Measurements from ENCODE around the gene FDXACB1. TPM values are rescaled to one million over a fixed set of nuclear protein-coding genes. Genes with fewer than 3 reads are reported as not detected.

The FDXACB1 gene
- total and polyA plus RNA-seq, 9 of the 15 experiments (the other 6 are each of a cell fraction or from before 2014, with no cell fraction given): 3.2 to 7.5 (median 5.3) TPM

DNA sequence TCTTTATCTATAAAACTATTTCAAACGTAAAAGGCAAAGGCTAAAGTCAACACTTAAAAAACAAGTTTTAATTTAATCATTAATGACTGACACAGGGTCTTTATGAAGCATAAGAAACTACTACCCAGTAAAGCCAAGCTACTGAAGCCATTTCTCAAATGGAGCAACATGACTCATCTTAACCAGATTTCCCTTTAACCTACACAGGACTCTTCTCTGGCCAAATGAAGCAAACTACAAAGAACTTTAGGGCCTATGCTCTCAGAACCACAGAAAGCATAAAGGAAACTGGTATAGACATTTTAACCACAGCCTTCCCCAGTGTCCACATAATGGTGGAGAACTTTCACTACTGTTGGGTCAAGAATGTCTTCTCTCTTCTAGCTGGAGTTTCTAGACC, 42.2 kb downstream of the FDXACB1 start (continued):
- TF ChIP-seq, protein P1, sequence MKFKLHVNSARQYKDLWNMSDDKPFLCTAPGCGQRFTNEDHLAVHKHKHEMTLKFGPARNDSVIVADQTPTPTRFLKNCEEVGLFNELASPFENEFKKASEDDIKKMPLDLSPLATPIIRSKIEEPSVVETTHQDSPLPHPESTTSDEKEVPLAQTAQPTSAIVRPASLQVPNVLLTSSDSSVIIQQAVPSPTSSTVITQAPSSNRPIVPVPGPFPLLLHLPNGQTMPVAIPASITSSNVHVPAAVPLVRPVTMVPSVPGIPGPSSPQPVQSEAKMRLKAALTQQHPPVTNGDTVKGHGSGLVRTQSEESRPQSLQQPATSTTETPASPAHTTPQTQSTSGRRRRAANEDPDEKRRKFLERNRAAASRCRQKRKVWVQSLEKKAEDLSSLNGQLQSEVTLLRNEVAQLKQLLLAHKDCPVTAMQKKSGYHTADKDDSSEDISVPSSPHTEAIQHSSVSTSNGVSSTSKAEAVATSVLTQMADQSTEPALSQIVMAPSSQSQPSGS (CRISPR knock-in tag; IDR thresholded peaks at IDR 0.05): no peak
- TF ChIP-seq SP1 (CRISPR knock-in tag; IDR thresholded peaks at IDR 0.05) (no peak), POLR2B (IDR thresholded peaks at IDR 0.05; ENCODE audit: low read depth, partially characterized antibody) (no peak)

DNA sequence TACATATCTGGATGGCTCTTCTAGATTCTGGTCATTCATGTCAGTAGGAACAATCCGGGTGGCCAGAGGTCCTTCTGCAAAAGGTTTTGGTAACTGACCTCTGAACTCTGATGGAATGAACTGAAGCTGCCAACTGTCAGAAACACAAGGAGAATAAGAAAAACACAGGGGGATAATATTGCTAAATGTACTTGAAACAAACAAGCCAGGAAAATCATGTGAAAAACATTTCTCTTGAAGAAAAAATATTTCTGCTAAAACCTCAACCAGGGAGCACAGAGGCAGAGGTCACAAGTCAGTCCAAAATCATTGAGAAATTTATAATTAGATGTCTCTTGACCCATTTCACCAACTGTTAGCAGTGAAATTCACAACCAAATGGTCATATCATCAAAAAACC, 42.8 kb downstream of the FDXACB1 start:
- DNase-seq (ENCODE audit: extremely low read depth in 1 of 4, low spot score in 3 of 4) (no peak), FAIRE-seq (no peak), ATAC-seq (no peak)
- ChIA-PET CTCF (ENCODE audit: low intra/inter-chr PET ratio) (no interaction called here), POLR2A (no interaction called here)
- no TSS peak for BruUV-seq (replicated peaks)
- no peaks in the 10 kb centered on the region for H3K9me3 ChIP-seq (replicated peaks; ENCODE audit: control insufficient read depth, insufficient read depth, low read depth, low read length)
- H3K9me1 ChIP-seq (ENCODE audit: control insufficient read depth, insufficient read depth, low read length): no peaks in the 10 kb centered on the region
- no peak overlapping the region for H3K9ac ChIP-seq (ENCODE audit: insufficient read depth in 1 of 2, low read depth in 2 of 2, low read length in 2 of 2)
- H3K36me3 ChIP-seq (ENCODE audit: control insufficient read depth, insufficient read depth, low read length): peaks cover 30% of the 10 kb centered on the region; the same call in 2 of the 3 replicates
- intact Hi-C loops (cut with micrococcal nuclease) (no loop called here), in situ Hi-C loops (cut with MboI) (no loop called here)
- no peak overlapping the region for H3K27ac ChIP-seq (ENCODE audit: extremely low read depth, low read depth, low read length)
- no peak overlapping the region for H3K4me2 ChIP-seq (ENCODE audit: insufficient read depth, low read length)
- no peak overlapping the region for H3K4me3 ChIP-seq
- H3K27me3 ChIP-seq (ENCODE audit: control insufficient read depth in 2 of 2, insufficient read depth in 2 of 2, low read length in 2 of 2): no peaks in the 10 kb centered on the region
- H2AFZ ChIP-seq (ENCODE audit: low read depth, low read length): no peak overlapping the region
- H4K20me1 ChIP-seq (replicated peaks; ENCODE audit: control insufficient read depth, insufficient read depth, low read length): no peaks in the 10 kb centered on the region
- 73% methylated on average over 1 of the region's 1 CpG for WGBS (ENCODE audit: insufficient coverage, low coverage, missing lambda C conversion rate)
- H3K79me2 ChIP-seq (ENCODE audit: control insufficient read depth, insufficient read depth, low read length): no peaks in the 10 kb centered on the region
- H3K4me1 ChIP-seq (replicated peaks in 1 of 2; ENCODE audit: control insufficient read depth in 2 of 2, insufficient read depth in 2 of 2, low read length in 2 of 2): peaks cover 0 to under 1% of the 10 kb centered on the region in 2 experiments; a peak in 2 of 5 replicates
- TF ChIP-seq SP2 (IDR thresholded peaks at IDR 0.05; ENCODE audit: extremely low read depth, low read depth, low read length, poor library complexity, severe bottlenecking) (no peak), RBM22 (IDR thresholded peaks at IDR 0.05; ENCODE audit: low read depth, low read length, poor library complexity, severe bottlenecking) (no peak), ZC3H4 (CRISPR knock-in tag; IDR thresholded peaks at IDR 0.05; ENCODE audit: borderline replicate concordance) (no peak), SMARCE1 (IDR thresholded peaks at IDR 0.05) (no peak), FOXA3 (CRISPR knock-in tag; conservative IDR thresholded peaks at IDR 0.05 in 1 of 2, IDR thresholded peaks at IDR 0.05 in 1 of 2) (no peak), NR2C2 (CRISPR knock-in tag; IDR thresholded peaks at IDR 0.05) (no peak), NR2C2 (tag; IDR thresholded peaks at IDR 0.05) (no peak), HNRNPUL1 (IDR thresholded peaks at IDR 0.05; ENCODE audit: low read length) (no peak), ZNF778 (CRISPR knock-in tag; IDR thresholded peaks at IDR 0.05) (no peak), SIRT6 (IDR thresholded peaks at IDR 0.05; ENCODE audit: low read depth, low read length) (no peak), HMG20B (CRISPR knock-in tag; IDR thresholded peaks at IDR 0.05) (no peak)
- TF ChIP-seq, protein P2, sequence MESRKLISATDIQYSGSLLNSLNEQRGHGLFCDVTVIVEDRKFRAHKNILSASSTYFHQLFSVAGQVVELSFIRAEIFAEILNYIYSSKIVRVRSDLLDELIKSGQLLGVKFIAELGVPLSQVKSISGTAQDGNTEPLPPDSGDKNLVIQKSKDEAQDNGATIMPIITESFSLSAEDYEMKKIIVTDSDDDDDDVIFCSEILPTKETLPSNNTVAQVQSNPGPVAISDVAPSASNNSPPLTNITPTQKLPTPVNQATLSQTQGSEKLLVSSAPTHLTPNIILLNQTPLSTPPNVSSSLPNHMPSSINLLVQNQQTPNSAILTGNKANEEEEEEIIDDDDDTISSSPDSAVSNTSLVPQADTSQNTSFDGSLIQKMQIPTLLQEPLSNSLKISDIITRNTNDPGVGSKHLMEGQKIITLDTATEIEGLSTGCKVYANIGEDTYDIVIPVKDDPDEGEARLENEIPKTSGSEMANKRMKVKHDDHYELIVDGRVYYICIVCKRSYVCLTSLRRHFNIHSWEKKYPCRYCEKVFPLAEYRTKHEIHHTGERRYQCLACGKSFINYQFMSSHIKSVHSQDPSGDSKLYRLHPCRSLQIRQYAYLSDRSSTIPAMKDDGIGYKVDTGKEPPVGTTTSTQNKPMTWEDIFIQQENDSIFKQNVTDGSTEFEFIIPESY (CRISPR knock-in tag; IDR thresholded peaks at IDR 0.05): no peak
- TF ChIP-seq, protein P3, sequence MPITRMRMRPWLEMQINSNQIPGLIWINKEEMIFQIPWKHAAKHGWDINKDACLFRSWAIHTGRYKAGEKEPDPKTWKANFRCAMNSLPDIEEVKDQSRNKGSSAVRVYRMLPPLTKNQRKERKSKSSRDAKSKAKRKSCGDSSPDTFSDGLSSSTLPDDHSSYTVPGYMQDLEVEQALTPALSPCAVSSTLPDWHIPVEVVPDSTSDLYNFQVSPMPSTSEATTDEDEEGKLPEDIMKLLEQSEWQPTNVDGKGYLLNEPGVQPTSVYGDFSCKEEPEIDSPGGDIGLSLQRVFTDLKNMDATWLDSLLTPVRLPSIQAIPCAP (CRISPR knock-in tag; IDR thresholded peaks at IDR 0.05; ENCODE audit: borderline replicate concordance): no peak
- TF ChIP-seq, protein P4, sequence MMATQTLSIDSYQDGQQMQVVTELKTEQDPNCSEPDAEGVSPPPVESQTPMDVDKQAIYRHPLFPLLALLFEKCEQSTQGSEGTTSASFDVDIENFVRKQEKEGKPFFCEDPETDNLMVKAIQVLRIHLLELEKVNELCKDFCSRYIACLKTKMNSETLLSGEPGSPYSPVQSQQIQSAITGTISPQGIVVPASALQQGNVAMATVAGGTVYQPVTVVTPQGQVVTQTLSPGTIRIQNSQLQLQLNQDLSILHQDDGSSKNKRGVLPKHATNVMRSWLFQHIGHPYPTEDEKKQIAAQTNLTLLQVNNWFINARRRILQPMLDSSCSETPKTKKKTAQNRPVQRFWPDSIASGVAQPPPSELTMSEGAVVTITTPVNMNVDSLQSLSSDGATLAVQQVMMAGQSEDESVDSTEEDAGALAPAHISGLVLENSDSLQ (IDR thresholded peaks at IDR 0.05): no peak

Data from K562 (cell line).